ENCODE data around the gene SPDYE5.
"Not testable (repeated sequence)": the region's sequence is repeated elsewhere in the genome, so short reads cannot be mapped to it uniquely, and the experiment has no call there.

SPDYE5 gene

GRCh38 chr7:75492020-75492419 is at the start of gene SPDYE5:
Gene SPDYE5 (plus strand): TSS chr7:75492320. CDS start chr7:75494048, 1,728 bp downstream.
- DNase-seq (ENCODE audit: low read depth in 2 of 2), result not testable (repeated sequence)

DNA sequence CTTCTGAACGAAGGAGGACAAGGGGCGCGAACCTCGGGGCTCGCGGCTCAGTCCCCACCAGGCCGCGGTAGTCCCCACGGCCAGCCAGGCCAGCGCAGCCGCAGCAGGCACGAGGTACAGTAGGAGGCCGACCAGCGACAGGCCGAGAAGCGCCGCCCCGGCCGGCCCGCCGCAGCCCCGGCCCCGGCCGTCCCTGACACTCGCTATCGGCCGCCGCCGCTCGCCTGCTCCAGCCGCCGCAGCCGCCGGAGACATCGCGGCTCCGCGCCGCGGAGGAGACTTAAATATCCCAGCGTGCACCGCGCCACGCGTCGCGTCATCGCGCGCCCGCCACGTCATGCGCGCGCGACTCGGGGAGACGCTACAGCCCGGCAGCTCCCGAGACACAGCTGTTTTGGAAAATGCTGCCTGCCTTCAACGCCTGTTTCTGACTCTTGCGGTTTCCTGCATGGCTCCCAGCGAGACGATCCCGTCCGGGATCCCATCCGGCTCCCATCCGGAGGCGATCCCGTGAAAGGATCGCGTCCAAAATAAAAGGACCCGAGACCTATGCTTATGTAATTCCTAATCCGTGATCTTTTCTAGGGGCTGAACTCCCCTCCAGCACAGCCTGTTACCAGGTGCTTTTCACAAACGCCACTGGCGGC is 49.5 kb upstream of the SPDYE5 start:
- not testable (repeated sequence) for DNase-seq (ENCODE audit: low read depth in 2 of 2)

DNA sequence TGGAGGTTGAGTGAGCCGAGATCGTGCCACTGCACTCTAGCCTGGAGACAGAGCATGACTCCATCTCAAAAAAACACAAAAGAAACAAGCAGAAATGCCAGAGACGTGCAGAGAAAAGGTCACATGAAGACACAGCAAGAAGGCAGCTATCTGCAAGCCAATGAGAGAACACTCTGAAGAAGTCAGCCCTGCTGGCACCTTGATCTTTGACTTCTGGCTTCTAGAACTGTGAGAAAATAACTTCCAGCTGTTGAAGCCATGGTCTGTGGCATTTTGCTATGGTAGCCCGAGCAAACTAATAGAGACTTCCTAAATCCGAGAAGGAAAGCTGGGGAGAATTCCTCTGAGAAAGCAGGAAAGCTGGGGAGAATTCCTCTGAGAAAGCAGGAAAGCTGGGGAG is 42.2 kb upstream of the SPDYE5 start:
- DNase-seq (ENCODE audit: low read depth in 2 of 2), result not testable (repeated sequence)

DNA sequence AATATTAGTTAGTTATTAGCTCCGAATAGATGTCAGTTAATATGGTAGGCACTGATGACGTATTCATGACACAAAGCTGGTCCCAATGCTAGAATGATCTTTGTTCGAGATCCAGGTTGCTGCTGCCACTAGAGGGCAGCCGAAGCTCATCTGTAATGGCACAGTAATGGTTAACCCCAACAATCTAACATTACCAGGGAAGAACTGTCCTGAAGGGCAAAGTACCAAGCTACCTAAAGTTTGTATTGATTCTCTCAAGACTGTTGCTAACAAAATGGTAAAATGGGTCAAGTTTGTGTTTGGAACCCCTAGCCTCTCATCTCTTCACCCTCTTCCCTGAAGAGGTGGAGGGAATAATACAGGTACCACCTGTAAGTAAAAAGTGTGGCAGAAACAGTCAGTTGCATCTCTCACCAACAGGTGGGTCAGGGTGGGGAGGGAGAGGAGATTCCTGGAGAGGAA is 39.6 kb upstream of the SPDYE5 start:
- DNase-seq (ENCODE audit: low read depth in 2 of 2), result not testable (repeated sequence)

DNA sequence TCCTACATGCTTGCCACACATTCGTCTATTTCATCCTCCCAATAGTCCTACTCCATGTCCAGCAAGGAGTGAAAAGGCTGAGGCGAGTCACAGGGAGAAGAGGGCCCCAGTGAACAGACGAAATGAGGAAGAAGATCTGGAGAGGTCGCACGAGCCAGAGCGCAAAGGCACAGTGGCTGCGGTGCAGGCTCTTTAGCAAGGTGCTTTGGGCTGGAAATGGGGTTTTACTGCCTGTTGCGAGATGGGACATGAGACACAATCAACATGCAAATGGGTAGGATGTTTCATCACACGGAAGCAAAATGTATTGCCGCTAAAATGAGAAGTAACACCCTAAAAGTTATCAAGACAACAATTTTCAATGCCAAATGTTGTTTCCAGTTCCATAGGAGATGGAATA is 35.7 kb upstream of the SPDYE5 start:
- not testable (repeated sequence) for DNase-seq (ENCODE audit: low read depth in 2 of 2)

- DNase-seq (ENCODE audit: low read depth in 2 of 2), result not testable (repeated sequence)
Observed at GRCh38 chr7:75458034-75458433, 34.1 kb upstream of the SPDYE5 start.

GRCh38 chr7:75460541-75460940 is 31.6 kb upstream of the SPDYE5 start:
- not testable (repeated sequence) for DNase-seq (ENCODE audit: low read depth in 2 of 2)

DNA sequence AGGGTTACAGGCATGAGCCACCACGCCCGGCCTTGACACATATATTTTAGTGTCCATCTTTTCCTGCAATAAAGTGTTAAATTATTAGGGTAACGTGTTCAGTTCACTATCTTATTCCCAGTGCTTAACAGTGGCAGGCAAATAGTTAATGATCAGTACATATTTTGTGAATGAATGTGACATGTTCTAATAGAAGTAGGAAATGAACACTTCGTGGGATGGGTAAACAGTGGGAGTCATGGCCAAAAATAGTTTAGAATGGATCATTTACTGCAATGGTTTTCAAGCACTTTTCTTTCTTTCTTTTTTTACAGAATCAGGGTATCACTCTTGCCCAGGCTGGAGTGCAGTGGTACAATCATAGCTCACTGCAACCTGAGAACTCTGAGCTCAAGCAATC is 22.0 kb upstream of the SPDYE5 start:
- DNase-seq (ENCODE audit: low read depth in 2 of 2), result not testable (repeated sequence)

DNA sequence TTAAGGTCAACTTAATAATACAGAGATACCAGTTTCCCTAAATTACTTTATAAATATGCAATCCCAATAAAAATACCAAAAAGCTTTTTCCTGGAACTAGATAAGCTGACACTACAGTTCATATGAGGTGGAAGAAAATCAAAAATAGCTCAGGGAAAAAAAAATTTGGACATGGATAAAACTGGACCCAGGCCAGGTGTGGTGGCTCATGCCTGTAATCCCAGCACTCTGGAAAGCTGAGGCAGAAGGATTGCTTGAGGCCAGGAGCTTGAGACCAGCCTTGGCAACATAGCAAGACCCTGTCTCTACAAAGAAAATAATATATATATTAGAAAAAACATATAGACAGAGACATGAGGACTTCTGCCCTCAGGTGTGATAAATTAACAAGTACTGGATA is 14.7 kb upstream of the SPDYE5 start:
- not testable (repeated sequence) for DNase-seq (ENCODE audit: low read depth in 2 of 2)

DNA sequence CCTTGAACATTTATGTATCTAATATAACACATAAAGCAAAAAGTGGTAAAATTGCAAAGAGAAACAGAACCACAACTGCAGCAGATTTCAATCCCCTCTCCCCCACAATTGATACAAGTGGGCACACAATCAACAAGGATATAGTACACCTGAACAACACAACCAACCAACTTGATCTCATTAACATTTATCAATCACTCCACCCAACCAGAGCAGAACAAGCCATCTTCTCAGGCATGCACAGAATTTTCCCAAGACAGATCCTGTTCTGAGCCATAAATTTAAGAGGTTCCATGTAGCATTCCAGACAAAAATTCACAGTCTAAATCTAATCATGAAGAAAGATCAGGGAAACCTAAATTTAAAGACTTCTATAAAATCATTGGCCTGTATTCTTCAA is 11.8 kb upstream of the SPDYE5 start:
- DNase-seq (ENCODE audit: low read depth in 2 of 2), result not testable (repeated sequence)

GRCh38 chr7:75485355-75485978 is 6.7 kb upstream of the SPDYE5 start:
- not testable (repeated sequence) for DNase-seq (ENCODE audit: low read depth in 2 of 2)

DNA sequence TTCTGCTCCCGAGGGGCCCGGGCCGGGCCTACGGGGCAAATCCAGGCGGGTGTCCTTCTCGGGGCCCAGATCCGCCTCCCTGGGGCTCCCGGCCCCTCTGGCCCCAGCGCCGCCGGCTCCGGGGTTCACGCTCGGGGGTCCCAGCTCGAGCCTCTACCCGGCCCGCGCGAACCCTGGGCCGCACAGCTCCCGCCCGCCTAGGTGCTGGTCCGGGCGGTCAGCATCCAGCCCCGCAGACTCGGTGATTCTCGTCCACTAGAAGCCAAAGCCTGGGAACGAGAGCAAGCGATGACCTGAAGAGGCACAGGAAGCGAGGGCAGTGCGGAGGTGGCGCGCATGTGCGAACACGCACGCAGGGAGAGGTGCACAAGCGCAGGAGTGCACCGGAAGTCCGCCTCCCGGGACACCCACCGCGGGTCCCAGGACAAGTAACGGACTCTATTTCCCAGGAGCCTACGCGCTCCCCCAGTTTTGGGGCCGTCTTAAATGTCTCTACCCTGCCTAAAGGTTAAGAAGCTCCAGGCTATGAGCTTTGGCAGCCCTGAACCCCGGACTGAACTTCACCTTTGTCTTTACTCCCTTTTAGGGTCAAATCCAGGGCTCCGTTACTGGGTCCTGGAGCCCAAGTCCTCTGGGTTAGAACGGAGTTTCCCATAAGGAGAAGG is 6.0 kb upstream of the SPDYE5 start, which contains the start of gene POM121C:
Gene POM121C (minus strand): TSS at position 321 of the 665 bp plus-strand sequence. CDS start 44,803 bp downstream, outside the sequence.
- peak; percentile 85 to 86 for DNase-seq (ENCODE audit: low read depth in 2 of 2)

DNA sequence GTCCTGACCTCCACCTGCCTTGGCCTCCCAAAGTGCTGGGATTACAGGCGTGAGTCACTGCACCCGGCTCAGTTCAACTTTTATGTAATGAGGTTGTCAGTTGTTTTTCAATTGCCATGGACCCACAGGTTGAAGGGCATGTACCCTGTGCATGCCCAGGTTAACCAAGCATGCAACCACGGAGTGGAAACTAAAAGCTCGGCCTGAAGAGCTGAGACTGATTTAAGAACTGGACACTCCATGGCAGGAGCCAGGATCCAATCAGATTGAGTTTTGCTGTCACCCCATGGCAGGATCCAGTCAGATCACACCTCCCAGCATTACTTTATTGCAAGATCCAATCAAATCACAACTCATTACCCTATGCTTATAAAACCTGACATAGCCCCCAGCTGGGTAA is 16.9 kb downstream of the SPDYE5 start:
- not testable (repeated sequence) for DNase-seq (ENCODE audit: low read depth in 2 of 2)

DNA sequence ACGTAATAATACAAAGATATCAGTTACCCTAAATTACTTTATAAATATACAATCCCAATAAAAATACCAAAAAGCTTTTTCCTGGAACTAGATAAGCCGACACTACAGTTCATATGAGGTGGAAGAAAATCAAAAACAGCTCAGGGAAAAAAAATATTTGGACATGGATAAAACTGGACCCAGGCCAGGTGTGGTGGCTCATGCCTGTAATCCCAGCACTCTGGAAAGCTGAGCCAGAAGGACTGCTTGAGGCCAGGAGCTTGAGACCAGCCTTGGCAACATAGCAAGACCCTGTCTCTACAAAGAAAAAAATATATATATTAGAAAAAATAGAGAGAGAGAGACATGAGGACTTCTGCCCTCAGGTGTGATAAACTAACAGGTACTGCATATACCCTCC is 26.7 kb downstream of the SPDYE5 start:
- not testable (repeated sequence) for DNase-seq (ENCODE audit: low read depth in 2 of 2)

GRCh38 chr7:75521727-75522126 is 29.6 kb downstream of the SPDYE5 start:
- DNase-seq (ENCODE audit: low read depth in 2 of 2), result not testable (repeated sequence)

GRCh38 chr7:75527224-75527722 is 35.2 kb downstream of the SPDYE5 start:
- DNase-seq (ENCODE audit: low read depth in 2 of 2), result not testable (repeated sequence)

DNA sequence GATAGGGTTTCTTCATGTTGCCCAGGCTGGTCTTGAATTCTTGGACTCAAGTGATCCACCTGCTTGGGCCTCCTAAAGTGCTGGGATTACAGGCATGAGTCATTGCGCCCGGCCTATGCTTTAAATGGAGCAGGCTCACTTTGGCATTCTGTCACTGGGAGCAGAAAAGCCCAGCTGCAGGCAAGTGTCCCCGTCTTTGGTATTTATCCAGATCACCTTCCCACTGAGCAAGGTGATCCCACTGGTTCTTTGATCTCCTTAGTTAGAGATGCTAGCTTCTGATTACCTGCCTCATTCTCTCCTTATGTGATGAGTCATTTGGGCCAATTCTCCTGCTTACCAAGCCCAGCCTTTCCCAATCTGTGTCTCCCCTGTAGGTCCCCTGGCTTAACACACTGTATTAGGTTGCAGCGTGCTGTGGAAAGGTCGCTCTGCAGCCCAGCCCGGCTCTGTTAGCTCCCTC is 39.3 kb downstream of the SPDYE5 start:
- no peak for DNase-seq (ENCODE audit: low read depth in 2 of 2)

- DNase-seq (ENCODE audit: low read depth in 2 of 2), result no peak
Observed at GRCh38 chr7:75532639-75533038, 40.5 kb downstream of the SPDYE5 start.

GRCh38 chr7:75533926-75534325 is 41.8 kb downstream of the SPDYE5 start:
- DNase-seq (ENCODE audit: low read depth in 2 of 2), result no peak

- no peak for DNase-seq (ENCODE audit: low read depth in 2 of 2)
Observed at GRCh38 chr7:75534727-75535307, 42.7 kb downstream of the SPDYE5 start.

- DNase-seq (ENCODE audit: low read depth in 2 of 2), result no peak
Observed at GRCh38 chr7:75536491-75536890, 44.4 kb downstream of the SPDYE5 start.

Data from stimulated activated CD4-positive, alpha-beta T cell treated with anti-CD3 and anti-CD28 coated beads, Interleukin-15, amount 100 ng/mL, for 48 hours (primary cell).